CD4-positive, alpha-beta T cell treated with Interferon gamma for 1 hour (primary cell): ENCODE measurements around the gene KRT7.

ENCODE experiments used
- DNase-seq: peaks from one replicate; pipeline ENCODE4 v3.0.0-alpha.2; 2020

The KRT7 gene

DNA sequence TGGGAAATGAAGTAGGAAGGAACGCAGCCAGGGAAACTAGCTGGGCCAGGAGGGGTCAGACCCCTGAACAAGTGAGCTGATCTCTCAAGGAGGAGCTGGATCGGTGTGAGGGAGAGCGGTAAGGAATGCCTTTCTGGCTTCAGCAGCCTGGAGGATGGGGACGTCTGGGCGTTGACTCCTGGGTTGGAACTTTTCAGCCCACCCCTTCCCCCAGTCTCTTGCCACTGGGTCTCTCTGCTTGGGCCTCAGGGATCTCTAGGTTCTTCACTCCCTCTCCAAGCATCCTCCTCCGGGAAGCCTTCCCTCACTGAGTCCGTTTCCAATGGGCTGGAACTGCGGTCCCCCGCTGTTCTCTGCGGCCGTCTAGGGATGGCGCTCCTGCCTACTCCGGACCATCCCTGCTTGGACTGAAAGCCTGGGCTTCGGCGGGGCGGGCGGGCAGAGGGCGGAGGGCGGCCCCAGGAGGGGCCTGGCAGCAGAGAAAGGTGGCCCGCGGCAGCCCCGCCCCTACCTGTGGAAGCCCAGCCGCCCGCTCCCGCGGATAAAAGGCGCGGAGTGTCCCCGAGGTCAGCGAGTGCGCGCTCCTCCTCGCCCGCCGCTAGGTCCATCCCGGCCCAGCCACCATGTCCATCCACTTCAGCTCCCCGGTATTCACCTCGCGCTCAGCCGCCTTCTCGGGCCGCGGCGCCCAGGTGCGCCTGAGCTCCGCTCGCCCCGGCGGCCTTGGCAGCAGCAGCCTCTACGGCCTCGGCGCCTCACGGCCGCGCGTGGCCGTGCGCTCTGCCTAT, at the start of gene KRT7:
TSS of gene KRT7 (plus strand) at position 570 of the 788 bp plus-strand sequence. CDS start at position 624, 54 bp downstream.
- no peak for DNase-seq

- no peak for DNase-seq
Observed at GRCh38 chr12:52183544-52183910, 49.5 kb upstream of the KRT7 start.

DNA sequence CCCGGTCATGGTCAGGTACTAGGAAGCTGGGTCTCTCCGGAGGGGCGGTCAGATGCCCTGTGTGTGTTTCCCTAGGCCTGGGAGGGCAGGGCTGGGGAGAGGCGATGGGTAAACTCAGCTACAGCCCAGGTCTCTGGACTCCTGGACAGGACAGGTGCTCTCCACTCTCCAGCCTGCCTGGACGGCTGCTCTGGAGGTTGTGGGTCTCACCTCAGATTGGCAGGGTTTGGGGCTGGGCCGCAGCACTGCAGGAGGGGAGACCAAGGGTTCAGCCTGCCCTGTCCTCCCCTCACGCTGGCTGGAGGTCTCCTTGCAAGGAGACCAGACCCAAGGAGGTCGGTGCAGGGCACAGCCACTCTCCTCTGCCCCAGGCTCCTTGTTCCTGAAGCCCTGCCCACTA, 49.1 kb upstream of the KRT7 start:
- DNase-seq: no peak

GRCh38 chr12:52184813-52185212, 48.2 kb upstream of the KRT7 start:
- no peak for DNase-seq

DNA sequence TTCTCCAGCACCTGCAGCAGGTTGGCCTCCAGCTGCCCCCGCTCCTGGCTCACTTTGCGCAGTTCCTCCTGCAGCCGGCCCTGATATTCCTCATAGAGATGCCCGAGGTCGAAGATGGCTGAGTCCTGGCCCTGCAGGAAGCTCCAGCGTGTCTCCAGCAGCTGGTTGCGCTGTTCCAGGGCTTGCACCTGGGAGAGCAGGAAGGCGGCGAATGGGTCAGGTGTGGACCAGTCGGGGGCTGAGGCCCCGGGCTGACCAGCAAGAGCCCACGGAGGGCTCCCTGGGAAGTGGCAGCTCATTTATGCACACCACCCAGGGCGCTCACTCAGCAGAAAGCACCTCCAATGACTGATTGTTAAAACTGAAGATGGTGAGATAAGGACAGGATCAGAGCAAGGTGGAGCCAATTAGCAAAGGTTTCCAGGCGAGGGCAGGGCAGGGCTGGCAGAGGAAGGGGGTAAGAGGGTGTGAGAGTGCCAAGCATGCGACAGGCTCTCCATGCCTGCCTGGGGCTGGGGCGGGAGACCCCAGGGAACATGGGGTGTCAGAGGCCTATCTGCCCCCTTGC, 47.6 kb upstream of the KRT7 start:
- no peak for DNase-seq

- no peak for DNase-seq
Observed at GRCh38 chr12:52186118-52186840, 46.8 kb upstream of the KRT7 start.

DNA sequence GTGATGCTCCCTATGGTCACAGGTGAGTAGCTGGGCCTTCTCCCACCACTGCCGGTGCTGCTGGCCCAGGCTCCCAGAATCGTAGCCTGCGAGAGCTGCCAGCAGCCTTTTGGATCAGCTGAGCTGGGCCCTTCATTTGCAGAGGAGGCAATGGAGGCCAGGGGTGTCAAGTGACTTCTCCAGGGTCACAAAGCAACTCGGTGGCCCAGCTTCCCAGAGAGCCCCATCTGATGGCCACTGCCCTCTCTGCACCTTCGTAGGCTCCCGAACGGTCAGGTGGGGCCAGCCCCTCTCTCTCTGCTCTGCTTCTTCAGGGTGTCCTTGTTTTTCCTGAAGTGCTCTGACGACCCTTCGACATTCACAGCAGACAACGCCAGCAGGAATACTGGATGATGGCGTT, 45.8 kb upstream of the KRT7 start:
- DNase-seq: no peak

DNA sequence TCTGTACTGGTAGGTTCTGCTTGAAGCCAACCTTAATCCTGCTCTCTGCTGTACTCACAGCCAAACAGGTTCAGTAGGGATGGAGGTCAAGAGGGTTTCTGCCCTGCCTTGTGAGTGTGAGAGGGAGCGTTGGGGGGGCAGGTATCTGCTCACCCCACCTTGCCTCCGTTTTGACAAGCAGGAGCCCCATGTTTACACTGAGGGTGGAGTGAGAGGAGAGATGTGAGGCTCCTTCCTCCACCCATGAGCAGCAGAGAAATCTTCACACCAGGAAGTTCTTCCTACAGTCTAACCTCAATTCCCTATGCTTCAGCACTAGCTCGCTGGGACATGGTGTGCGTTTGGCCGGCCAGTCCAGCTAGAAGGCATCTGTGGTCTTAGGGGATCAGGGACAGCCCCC, 45.4 kb upstream of the KRT7 start:
- DNase-seq: no peak

DNA sequence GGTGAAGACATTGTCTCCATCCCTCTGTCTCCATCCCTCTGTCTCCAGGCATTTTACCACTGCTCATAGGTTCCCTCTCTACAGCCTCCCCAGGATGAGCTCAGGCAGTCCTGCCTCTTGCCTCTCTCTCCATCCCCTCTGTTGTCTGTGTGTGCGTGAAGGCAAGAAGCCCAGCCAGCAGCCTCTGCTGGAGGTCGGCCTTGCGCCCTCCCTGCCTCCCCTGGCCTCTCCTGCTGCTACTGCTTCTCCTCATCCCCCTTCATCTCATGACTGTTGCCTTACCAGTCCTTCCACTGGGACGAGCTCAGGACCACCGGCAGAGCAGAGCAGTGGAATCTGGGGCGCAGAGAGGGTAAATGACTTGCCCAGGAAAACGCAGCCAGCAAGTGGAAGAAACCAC, 44.4 kb upstream of the KRT7 start:
- no peak for DNase-seq

DNA sequence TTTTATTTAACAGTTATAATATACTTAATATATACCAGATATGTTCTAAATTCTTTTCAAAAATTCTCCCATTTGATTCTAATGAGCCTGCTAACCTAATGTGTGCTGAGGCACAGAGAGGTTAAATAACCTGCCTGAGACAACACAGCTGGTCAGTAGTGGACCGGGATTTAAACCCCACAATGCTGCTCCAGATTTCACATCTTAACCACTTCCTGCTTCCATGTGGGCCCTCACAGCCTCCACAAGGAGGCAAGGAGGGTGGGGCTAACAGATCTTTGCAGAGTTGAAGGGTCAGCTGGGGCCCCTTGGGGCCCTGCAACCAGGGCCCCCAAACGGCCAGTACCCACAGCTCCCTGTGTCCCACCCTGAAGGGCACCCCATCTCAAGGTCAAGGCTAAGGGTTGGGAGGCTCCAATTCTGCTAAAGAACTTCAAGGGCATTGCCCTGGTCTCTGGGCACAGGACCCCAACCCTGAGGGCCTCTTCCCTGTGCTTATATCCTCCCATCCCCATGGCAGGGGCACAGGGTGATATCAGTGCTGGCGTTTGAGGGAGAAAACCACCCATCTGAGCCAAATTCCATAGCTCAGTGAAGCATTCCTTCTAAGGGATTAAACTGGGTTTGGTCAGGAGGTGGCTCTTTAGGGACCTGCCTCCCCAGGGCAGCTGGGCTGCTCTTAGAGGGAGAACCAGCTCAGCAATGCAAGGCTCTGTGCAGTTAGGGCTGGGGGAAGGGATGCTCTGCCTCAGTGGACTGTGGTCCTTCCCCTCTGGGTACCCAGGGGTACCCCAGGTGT, 43.5 kb upstream of the KRT7 start:
- no peak for DNase-seq

DNA sequence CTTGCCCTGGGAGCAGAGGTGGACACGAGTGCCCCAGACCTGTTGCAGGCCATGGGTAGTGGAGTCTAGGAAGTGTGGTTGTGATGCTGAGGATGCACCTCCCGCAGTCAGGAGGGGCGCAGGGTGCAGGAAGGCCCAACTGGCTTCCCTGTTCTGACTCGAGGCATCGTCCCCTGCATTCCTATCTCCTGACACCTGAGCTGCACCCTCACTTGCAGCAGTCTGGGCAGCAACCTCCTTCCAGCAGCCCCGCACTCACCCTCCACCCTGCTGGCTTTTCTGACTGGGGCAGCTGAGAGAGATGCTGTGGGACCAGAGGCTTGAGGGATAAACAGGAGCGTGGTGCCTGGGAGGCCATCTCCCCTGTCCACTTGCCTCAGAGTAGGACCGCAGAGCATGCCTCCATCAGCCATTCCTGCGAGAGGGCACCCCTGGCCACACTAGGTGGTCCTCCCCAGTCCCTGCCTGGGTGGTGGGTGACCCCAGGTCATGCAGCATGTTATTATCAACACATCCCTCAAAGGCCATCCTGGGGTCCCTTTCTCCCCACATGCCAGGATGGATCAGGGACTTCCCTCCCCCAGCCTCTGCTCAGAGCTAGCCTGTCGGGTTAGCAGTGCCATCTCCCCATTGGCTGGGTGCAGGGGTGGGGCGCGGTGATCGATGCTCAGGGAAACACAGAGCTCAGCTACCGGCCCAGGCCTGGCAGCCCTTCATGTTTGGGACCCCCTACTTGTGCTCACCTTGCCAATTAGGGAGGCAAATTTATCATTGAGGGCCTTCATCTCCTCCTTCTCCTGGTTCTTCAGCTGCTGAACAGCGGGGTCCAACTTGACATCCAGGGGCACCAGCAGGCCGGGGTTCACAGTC, 41.9 kb upstream of the KRT7 start:
- no peak for DNase-seq

DNA sequence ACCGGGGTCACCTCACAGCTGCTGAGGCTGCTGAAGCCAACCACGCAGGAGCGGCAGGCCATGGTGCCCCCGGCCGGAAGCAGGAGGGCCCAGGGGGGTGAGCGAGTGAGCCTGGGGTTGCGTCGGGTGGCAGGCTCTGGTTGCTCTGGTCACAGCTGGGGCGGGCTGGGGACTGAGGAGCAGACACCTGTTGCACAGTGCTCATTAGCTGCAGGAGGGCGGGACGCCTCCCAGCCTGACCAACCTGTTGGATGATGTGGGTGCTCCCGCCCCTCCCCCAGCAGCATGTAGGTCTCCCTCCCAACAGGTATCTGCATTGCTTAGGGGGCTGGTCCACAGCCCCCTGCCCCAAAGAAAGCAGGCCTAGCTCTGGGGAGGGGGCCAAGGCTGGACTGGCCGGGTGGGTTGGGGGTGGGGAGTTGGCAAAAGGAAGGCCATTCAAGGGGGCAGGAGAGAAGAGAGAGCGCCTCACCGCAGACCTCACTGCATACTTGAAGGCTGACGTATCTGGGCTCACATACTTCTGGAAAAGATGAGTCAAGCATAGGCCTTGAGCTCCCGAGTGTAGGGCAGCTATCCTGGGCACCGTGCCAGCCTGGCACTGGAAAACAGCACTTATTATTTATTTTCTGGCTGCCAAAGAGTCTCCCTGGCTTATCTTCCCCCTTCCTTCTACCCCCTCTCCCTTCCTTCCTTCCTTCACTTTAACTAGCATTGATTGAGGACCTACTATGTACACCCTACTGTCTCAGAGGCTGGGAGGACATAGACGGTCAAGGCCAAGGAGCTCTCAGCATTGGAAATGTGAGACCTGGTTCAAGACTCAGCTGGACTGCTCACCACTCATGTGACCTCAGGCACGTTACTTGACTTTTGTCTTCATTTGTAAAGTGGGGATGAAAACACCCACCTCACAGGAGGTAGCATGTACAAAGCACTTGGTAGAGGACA, 40.9 kb upstream of the KRT7 start, which contains the start of gene KRT80:
TSS of gene KRT80 (minus strand) at position 174 of the 951 bp plus-strand sequence. CDS start at position 62, 112 bp downstream.
- peak; percentile 34 for DNase-seq

DNA sequence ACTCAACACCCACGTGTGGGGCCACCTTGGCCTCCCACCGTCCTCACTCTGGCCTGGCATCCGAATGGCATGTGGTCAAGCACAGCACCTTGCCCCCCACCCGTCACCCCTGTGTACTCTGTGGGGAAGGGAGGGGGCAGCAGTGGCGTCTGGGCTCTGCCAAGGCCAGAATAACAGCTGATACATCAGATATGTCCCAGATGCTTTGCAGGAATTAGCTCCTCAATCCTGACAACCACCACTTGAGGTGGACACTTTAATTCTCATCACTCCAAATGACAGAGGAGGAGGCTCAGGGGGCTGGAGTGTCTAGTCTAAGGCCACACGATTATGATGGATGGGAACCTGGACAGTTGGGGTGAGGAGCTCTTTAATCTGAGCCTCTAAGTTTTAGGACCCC, 39.5 kb upstream of the KRT7 start:
- DNase-seq: no peak

- DNase-seq: no peak
Observed at GRCh38 chr12:52193991-52194390, 39.1 kb upstream of the KRT7 start.

- DNase-seq: no peak
Observed at GRCh38 chr12:52195065-52195730, 37.8 kb upstream of the KRT7 start.

- peak; percentile 68 for DNase-seq
Observed at GRCh38 chr12:52197371-52198231, 35.4 kb upstream of the KRT7 start.

- DNase-seq: peak; percentile 18
Observed at GRCh38 chr12:52198454-52199215, 34.4 kb upstream of the KRT7 start.

DNA sequence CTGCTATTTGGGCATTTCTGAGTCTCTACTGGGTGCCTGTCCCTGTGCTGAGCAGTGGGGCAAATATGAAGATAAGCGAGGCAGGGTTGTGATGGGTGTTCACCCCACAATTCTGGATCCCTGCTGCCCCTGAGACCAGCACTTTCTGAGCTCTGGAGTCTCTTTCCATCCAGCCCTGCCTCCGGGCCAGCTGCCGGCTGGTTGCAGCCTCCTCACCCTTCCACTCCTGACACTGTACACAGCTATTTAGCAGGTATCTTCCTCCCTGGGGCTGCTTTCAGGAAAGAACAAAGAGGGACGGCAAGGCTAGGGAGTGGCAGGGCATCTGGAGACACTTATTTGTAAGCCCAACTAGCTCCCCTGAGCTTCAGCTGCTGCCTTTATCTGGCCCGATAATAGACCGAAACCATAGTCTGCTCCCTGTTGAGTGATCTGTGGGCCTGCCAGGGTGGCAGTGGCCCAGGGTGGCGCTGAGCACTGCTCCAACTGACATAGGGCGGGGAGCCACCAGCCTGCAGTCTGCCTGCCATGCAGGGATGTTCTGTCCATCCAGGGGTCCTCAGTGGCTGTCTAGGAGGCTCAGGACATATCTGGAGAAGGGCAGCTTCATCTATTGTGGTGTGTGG, 33.6 kb upstream of the KRT7 start:
- no peak for DNase-seq
